ENCODE results near the gene CENPH.
"Not testable (repeated sequence)": the region's sequence is repeated elsewhere in the genome, so short reads cannot be mapped to it uniquely, and the experiment has no call there.

- not testable (repeated sequence) for TF ChIP-seq EZH2 (IDR thresholded peaks at IDR 0.05; ENCODE audit: insufficient read depth, poor library complexity, severe bottlenecking); EZH2phosphoT487 (IDR thresholded peaks at IDR 0.05; ENCODE audit: insufficient read depth, low read depth)
Observed at GRCh38 chr5:69140239-69140638, 49.1 kb upstream of the CENPH start.
